OCI-LY3 (cell line): ENCODE measurements around the gene AHNAK2.

Experiments
- EZH2phosphoT487 ChIP-seq: fragments of 200-600 bp; shearing (Covaris generic); IDR thresholded peaks from 2 replicates; pipeline ENCODE4 v1.6.1; 2018; ENCODE audit warnings: antibody characterized with exemption, mixed run types, low read depth
- TF ChIP-seq, protein P1 (sequence below): fragments of 200-600, 300-600 bp; sonication (generic); IDR thresholded peaks from 2 replicates; pipeline ENCODE4 v1.5.1; 2014; ENCODE audit warnings: antibody characterized with exemption, low read length, low read depth

- TF ChIP-seq, protein P1, sequence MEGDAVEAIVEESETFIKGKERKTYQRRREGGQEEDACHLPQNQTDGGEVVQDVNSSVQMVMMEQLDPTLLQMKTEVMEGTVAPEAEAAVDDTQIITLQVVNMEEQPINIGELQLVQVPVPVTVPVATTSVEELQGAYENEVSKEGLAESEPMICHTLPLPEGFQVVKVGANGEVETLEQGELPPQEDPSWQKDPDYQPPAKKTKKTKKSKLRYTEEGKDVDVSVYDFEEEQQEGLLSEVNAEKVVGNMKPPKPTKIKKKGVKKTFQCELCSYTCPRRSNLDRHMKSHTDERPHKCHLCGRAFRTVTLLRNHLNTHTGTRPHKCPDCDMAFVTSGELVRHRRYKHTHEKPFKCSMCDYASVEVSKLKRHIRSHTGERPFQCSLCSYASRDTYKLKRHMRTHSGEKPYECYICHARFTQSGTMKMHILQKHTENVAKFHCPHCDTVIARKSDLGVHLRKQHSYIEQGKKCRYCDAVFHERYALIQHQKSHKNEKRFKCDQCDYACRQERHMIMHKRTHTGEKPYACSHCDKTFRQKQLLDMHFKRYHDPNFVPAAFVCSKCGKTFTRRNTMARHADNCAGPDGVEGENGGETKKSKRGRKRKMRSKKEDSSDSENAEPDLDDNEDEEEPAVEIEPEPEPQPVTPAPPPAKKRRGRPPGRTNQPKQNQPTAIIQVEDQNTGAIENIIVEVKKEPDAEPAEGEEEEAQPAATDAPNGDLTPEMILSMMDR = no peak
- TF ChIP-seq EZH2phosphoT487 = no peak
Measured at GRCh38 chr14:104955396-104955770, 22.8 kb downstream of the AHNAK2 start.
